Caco-2 (cell line): ENCODE measurements around the gene NMNAT2. TPM values are rescaled to one million over a fixed set of nuclear protein-coding genes. Genes with fewer than 3 reads are reported as not detected.
A peak's percentile ranks its signal among the peaks of the same experiment; 100 is the strongest.

Experiments
- BruUV-seq: library from RNA; stranded (reverse); fragments of 400-500 nt; replicated peaks from 2 replicates; lab custom pipeline; 2021; lab: Mats Ljungman, UMichigan
- CTCF ChIA-PET: fragments of 300-600 bp; sonication (Branson Sonifier 250); formaldehyde crosslinking; loops from one replicate; lab custom pipeline; 2022; ENCODE audit warnings: antibody characterized with exemption; lab: Charles Lee
- POLR2A ChIA-PET: fragments of 300-600 bp; sonication (Branson Sonifier 250); formaldehyde crosslinking; loops from one replicate; lab custom pipeline; 2022; ENCODE audit warnings: antibody characterized with exemption; lab: Charles Lee
- DNase-seq, 2 experiments: peaks; one replicate each; pipeline versions ENCODE4 v3.0.0 to v3.0.0-alpha.2; 2020 to 2022
- H3K27me3 ChIP-seq: replicated peaks from 2 replicates; pipeline ENCODE4 v1.6.0; 2011; ENCODE audit warnings: low read length; ENCODE audit not compliant: control insufficient read depth, insufficient read depth
- H3K36me3 ChIP-seq: 2 replicates; pipeline ENCODE4 v1.5.1; 2011; ENCODE audit warnings: low read length; ENCODE audit not compliant: control insufficient read depth, insufficient read depth
- H3K4me1 ChIP-seq: fragments of 250-450 bp; sonication (Bioruptor Pico); 2 replicates; pipeline ENCODE4 v1.5.1; 2020; ENCODE audit warnings: mild to moderate bottlenecking
- H3K4me3 ChIP-seq: 2 replicates; pipeline ENCODE4 v1.5.1; 2011; ENCODE audit warnings: low read depth, mild to moderate bottlenecking, control low read depth, low read length
- H3K9me3 ChIP-seq: fragments of 250-450 bp; sonication (Bioruptor Pico); 2 replicates; pipeline ENCODE4 v1.5.1; 2020; ENCODE audit warnings: mild to moderate bottlenecking, moderate library complexity
- H3K27ac Mint-ChIP-seq: one replicate; pipeline ENCODE4 v1.8.0; 2022; ENCODE audit warnings: mixed read lengths; ENCODE audit not compliant: unreplicated experiment
- H3K27me3 Mint-ChIP-seq: one replicate; pipeline ENCODE4 v1.8.0; 2022; ENCODE audit warnings: mixed read lengths; ENCODE audit not compliant: insufficient read depth, unreplicated experiment
- H3K36me3 Mint-ChIP-seq: one replicate; pipeline ENCODE4 v1.8.0; 2022; ENCODE audit warnings: mild to moderate bottlenecking, mixed read lengths; ENCODE audit not compliant: insufficient read depth, unreplicated experiment
- H3K4me1 Mint-ChIP-seq: one replicate; pipeline ENCODE4 v1.8.0; 2022; ENCODE audit warnings: low read depth, mixed read lengths; ENCODE audit not compliant: unreplicated experiment
- H3K4me3 Mint-ChIP-seq: one replicate; pipeline ENCODE4 v1.8.0; 2022; ENCODE audit warnings: mild to moderate bottlenecking, moderate library complexity, mixed read lengths; ENCODE audit not compliant: unreplicated experiment
- H3K9me3 Mint-ChIP-seq: one replicate; pipeline ENCODE4 v1.8.0; 2022; ENCODE audit warnings: mixed read lengths; ENCODE audit not compliant: unreplicated experiment
- CTCF ChIP-seq, 2 experiments: fragments of 200-600 bp in 1 of 2; IDR thresholded peaks; 1 replicate in 1 of 2; 2 replicates in 1 of 2; pipeline versions ENCODE4 v1.5.1 to v1.8.0; 2011 to 2022; ENCODE audit warnings: antibody characterized with exemption in 1 of 2, control low read depth in 1 of 2, inconsistent platforms in 1 of 2, low read depth in 1 of 2, low read length in 1 of 2, mild to moderate bottlenecking in 1 of 2, moderate library complexity in 1 of 2; ENCODE audit not compliant: insufficient read depth in 1 of 2, severe bottlenecking in 1 of 2, unreplicated experiment in 1 of 2
- intact Hi-C: fragments of 100-400 bp; cut with micrococcal nuclease; formaldehyde crosslinking; loops from one replicate; pipeline ENCODE4 v1.10.0; 2022; ENCODE audit not compliant: unreplicated experiment
- total RNA-seq: library from RNA; stranded (reverse); gene quantifications from 2 replicates; pipeline ENCODE4 v1.2.3, GENCODE V29; 2022

The NMNAT2 gene
- total RNA-seq, 1 experiment from 2014 or later = 16.4 TPM

- no peaks in the 10 kb centered on the region for H3K9me3 ChIP-seq
- CTCF ChIA-PET = no interaction called here
- TF ChIP-seq CTCF (IDR thresholded peaks at IDR 0.05; ENCODE audit: insufficient read depth in 1 of 2, low read depth in 1 of 2, low read length in 1 of 2, severe bottlenecking in 1 of 2, unreplicated experiment in 1 of 2) = no peak
- no TSS peak for BruUV-seq
- peak overlapping the region; percentile 95 for H3K27ac Mint-ChIP-seq
- H3K4me1 Mint-ChIP-seq = peaks cover 55% of the 10 kb centered on the region
- H3K4me3 Mint-ChIP-seq = no peak overlapping the region
- intact Hi-C loops = no loop called here
- no peaks in the 10 kb centered on the region for H3K9me3 Mint-ChIP-seq
- H3K4me3 ChIP-seq = no peak overlapping the region
- peaks cover 1% of the 10 kb centered on the region; the same call in 1 of the 2 replicates for H3K36me3 ChIP-seq
- H3K36me3 Mint-ChIP-seq = peaks cover 13% of the 10 kb centered on the region
- POLR2A ChIA-PET = no interaction called here
- peaks cover 76% of the 10 kb centered on the region for H3K4me1 ChIP-seq
- no peaks in the 10 kb centered on the region for H3K27me3 Mint-ChIP-seq
- DNase-seq = no peak
- no peaks in the 10 kb centered on the region for H3K27me3 ChIP-seq
Measured at GRCh38 chr1:183273300-183273699, 144.9 kb downstream of the NMNAT2 start.

- ChIA-PET CTCF (no interaction called here), POLR2A (no interaction called here)
- Histone ChIP-seq H3K9me3 (no peaks in the 10 kb centered on the region), H3K4me1 (peaks cover 67% of the 10 kb centered on the region), H3K27me3 (no peaks in the 10 kb centered on the region), H3K36me3 (no peaks in the 10 kb centered on the region; the same call in 1 of the 2 replicates), H3K4me3 (no peak overlapping the region)
- BruUV-seq = no TSS peak
- intact Hi-C loops = no loop called here
- no peaks in the 10 kb centered on the region for H3K9me3 Mint-ChIP-seq
- TF ChIP-seq CTCF (IDR thresholded peaks at IDR 0.05; ENCODE audit: insufficient read depth in 1 of 2, low read depth in 1 of 2, low read length in 1 of 2, severe bottlenecking in 1 of 2, unreplicated experiment in 1 of 2) = no peak
- H3K36me3 Mint-ChIP-seq = peaks cover 13% of the 10 kb centered on the region
- H3K27me3 Mint-ChIP-seq = no peaks in the 10 kb centered on the region
- peak overlapping the region; percentile 95 for H3K27ac Mint-ChIP-seq
- peaks cover 46% of the 10 kb centered on the region for H3K4me1 Mint-ChIP-seq
- DNase-seq = peak in 1 of 2 experiments; percentile 66
- H3K4me3 Mint-ChIP-seq = peak overlapping the region; percentile 47
Measured at GRCh38 chr1:183272390-183272848, 145.8 kb downstream of the NMNAT2 start.

- CTCF ChIA-PET = interaction anchor here (1.3 kb wide), 1 partner anchor 36 kb away, joined by 4 read pairs; no protein-coding TSS in a partner anchor
- no peak for TF ChIP-seq CTCF (IDR thresholded peaks at IDR 0.05; ENCODE audit: insufficient read depth in 1 of 2, low read depth in 1 of 2, low read length in 1 of 2, severe bottlenecking in 1 of 2, unreplicated experiment in 1 of 2)
- Histone ChIP-seq H3K27me3 (no peaks in the 10 kb centered on the region), H3K4me3 (no peak overlapping the region), H3K4me1 (peaks cover 52% of the 10 kb centered on the region), H3K36me3 (no peaks in the 10 kb centered on the region; the same call in 1 of the 2 replicates), H3K9me3 (no peaks in the 10 kb centered on the region)
- peaks cover 35% of the 10 kb centered on the region for H3K4me1 Mint-ChIP-seq
- peak; percentile 27 to 73 for DNase-seq
- peak overlapping the region; percentile 42 for H3K27ac Mint-ChIP-seq
- H3K27me3 Mint-ChIP-seq = no peaks in the 10 kb centered on the region
- H3K4me3 Mint-ChIP-seq = peak overlapping the region; percentile 41
- peaks cover 13% of the 10 kb centered on the region for H3K36me3 Mint-ChIP-seq
- no TSS peak for BruUV-seq
- POLR2A ChIA-PET = no interaction called here
- H3K9me3 Mint-ChIP-seq = no peaks in the 10 kb centered on the region
- intact Hi-C loops = loop anchor here (1.0 kb wide), 1 partner anchor 42 kb away; no protein-coding TSS in a partner anchor
Measured at GRCh38 chr1:183270541-183271141, 147.5 kb downstream of the NMNAT2 start.
